ENCODE data around the gene NUB1. TPM values are rescaled to one million over a fixed set of nuclear protein-coding genes. Genes with fewer than 3 reads are reported as not detected.

The NUB1 gene
- total RNA-seq, 2 donors from 2014 or later = 42.3 to 55.2 TPM

DNA sequence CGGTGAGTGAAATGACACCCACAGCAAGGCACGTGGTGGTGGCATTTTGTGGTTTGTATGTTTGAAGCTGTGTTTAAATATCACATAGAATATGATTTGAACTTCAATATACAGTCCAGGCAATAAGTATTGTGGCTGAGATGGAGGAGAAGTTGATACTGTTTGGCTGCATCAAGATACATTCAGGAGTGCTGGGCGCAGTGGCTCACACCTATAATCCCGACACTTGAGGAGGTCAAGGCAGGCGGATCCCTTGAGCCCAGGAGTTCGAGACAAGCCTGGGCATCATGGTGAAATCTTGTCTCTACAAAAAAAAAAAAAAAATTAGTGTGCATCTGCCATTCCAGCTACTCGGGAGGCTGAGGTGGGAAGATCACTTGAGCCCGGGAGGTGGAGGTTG, 35.2 kb upstream of the NUB1 start:
- Histone ChIP-seq H3K27ac (no peak overlapping the region), H3K9me3 (no peaks in the 10 kb centered on the region), H3K9ac (ENCODE audit: low read depth in 2 of 2, low read length in 2 of 2) (no peak overlapping the region), H3K36me3 (no peaks in the 10 kb centered on the region), H3K4me3 (no peak overlapping the region), H3K27me3 (peaks cover 6% of the 10 kb centered on the region), H3K4me1 (peaks cover 7% of the 10 kb centered on the region)
- TF ChIP-seq, protein P1, sequence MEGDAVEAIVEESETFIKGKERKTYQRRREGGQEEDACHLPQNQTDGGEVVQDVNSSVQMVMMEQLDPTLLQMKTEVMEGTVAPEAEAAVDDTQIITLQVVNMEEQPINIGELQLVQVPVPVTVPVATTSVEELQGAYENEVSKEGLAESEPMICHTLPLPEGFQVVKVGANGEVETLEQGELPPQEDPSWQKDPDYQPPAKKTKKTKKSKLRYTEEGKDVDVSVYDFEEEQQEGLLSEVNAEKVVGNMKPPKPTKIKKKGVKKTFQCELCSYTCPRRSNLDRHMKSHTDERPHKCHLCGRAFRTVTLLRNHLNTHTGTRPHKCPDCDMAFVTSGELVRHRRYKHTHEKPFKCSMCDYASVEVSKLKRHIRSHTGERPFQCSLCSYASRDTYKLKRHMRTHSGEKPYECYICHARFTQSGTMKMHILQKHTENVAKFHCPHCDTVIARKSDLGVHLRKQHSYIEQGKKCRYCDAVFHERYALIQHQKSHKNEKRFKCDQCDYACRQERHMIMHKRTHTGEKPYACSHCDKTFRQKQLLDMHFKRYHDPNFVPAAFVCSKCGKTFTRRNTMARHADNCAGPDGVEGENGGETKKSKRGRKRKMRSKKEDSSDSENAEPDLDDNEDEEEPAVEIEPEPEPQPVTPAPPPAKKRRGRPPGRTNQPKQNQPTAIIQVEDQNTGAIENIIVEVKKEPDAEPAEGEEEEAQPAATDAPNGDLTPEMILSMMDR (IDR thresholded peaks at IDR 0.05) = no peak
- no peak for DNase-seq
- intact Hi-C loops (cut with DNase I) = no loop called here

DNA sequence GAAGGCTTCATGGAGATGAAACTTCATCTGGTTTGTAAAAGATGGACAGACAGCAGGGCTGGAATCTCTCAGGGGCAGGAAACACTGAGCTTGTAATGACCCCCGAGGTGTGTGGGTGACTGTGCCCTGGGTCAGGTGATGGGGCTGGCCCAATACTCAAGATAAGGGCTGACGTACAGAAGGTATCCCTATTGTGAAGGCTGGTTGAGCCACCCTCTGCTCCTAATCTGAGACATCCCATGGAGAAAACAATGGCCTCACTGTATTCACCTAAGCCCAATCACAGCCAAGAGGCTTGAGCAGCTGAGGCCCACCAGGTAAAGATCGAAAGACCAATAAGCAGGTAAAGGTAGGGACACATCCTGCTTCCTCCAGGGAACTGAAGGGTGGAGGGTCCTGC, 34.8 kb upstream of the NUB1 start:
- Histone ChIP-seq H3K9me3 (no peaks in the 10 kb centered on the region), H3K27ac (no peak overlapping the region), H3K9ac (ENCODE audit: low read depth in 2 of 2, low read length in 2 of 2) (no peak overlapping the region), H3K4me3 (no peak overlapping the region), H3K4me1 (peaks cover 7% of the 10 kb centered on the region), H3K36me3 (no peaks in the 10 kb centered on the region), H3K27me3 (peaks cover 6% of the 10 kb centered on the region)
- TF ChIP-seq, protein P1 (IDR thresholded peaks at IDR 0.05) = no peak
- intact Hi-C loops (cut with DNase I) = no loop called here
- no peak for DNase-seq

GRCh38 chr7:151307536-151307935, 34.1 kb upstream of the NUB1 start:
- TF ChIP-seq, protein P1 (IDR thresholded peaks at IDR 0.05) = no peak
- Histone ChIP-seq H3K4me3 (no peak overlapping the region), H3K9me3 (no peaks in the 10 kb centered on the region), H3K36me3 (no peaks in the 10 kb centered on the region), H3K9ac (ENCODE audit: low read depth in 2 of 2, low read length in 2 of 2) (no peak overlapping the region), H3K4me1 (peaks cover 7% of the 10 kb centered on the region), H3K27me3 (peaks cover 6% of the 10 kb centered on the region), H3K27ac (no peak overlapping the region)
- DNase-seq = no peak
- intact Hi-C loops (cut with DNase I) = no loop called here

- no peaks in the 10 kb centered on the region for H3K9me3 ChIP-seq
- peaks cover 6% of the 10 kb centered on the region for H3K27me3 ChIP-seq
- TF ChIP-seq, protein P1 (IDR thresholded peaks at IDR 0.05) = no peak
- intact Hi-C loops (cut with DNase I) = no loop called here
- no peaks in the 10 kb centered on the region for H3K36me3 ChIP-seq
- H3K4me1 ChIP-seq = peaks cover 6% of the 10 kb centered on the region
- H3K27ac ChIP-seq = no peak overlapping the region
- H3K4me3 ChIP-seq = no peak overlapping the region
- DNase-seq = no peak
- no peak overlapping the region for H3K9ac ChIP-seq (ENCODE audit: low read depth in 2 of 2, low read length in 2 of 2)
These were observed 33.4 kb upstream of the NUB1 start for GRCh38 chr7:151308256-151308655.

GRCh38 chr7:151308791-151309190, 32.8 kb upstream of the NUB1 start:
- H3K4me3 ChIP-seq = no peak overlapping the region
- no peak for DNase-seq
- H3K9me3 ChIP-seq = no peaks in the 10 kb centered on the region
- intact Hi-C loops (cut with DNase I) = no loop called here
- TF ChIP-seq, protein P1 (IDR thresholded peaks at IDR 0.05) = no peak
- H3K4me1 ChIP-seq = peaks cover under 1% of the 10 kb centered on the region
- no peaks in the 10 kb centered on the region for H3K36me3 ChIP-seq
- H3K27ac ChIP-seq = no peak overlapping the region
- H3K9ac ChIP-seq (ENCODE audit: low read depth in 2 of 2, low read length in 2 of 2) = no peak overlapping the region
- peaks cover 3% of the 10 kb centered on the region for H3K27me3 ChIP-seq

DNA sequence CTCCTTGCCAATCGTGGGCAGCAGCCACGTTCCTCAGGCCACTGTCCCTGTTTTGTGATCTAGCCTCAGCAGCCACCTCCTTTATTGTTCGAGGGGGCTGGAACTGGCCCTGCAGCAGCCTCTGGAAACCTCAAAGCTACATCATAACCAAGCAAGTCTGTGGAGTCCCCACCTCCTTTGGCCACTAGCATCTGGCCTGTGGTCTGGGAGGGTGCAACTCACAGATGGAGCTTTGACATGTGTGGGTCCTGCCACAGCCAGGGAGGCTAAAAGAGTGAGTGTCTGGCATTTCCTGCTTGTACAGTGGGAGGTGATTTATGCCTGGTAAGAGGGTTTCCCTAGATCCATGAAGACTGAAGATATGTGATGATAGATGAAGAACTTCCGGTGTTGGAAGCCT, 32.3 kb upstream of the NUB1 start:
- TF ChIP-seq, protein P1 (IDR thresholded peaks at IDR 0.05) = no peak
- Histone ChIP-seq H3K9me3 (no peaks in the 10 kb centered on the region), H3K36me3 (no peaks in the 10 kb centered on the region), H3K27me3 (no peaks in the 10 kb centered on the region), H3K27ac (no peak overlapping the region), H3K4me1 (no peaks in the 10 kb centered on the region), H3K4me3 (no peak overlapping the region), H3K9ac (ENCODE audit: low read depth in 2 of 2, low read length in 2 of 2) (no peak overlapping the region)
- intact Hi-C loops (cut with DNase I) = no loop called here
- DNase-seq = no peak
